IPS-18a (cell line): ENCODE results near the gene NPPB.

Source experiments
- H3K27ac ChIP-seq: one replicate; pipeline ENCODE4 v1.5.1; 2013; ENCODE audit warnings: low read length
- H3K27me3 ChIP-seq: one replicate; pipeline ENCODE4 v1.6.1; 2013; ENCODE audit warnings: mild to moderate bottlenecking, low read length; ENCODE audit not compliant: control insufficient read depth, insufficient read depth
- H3K36me3 ChIP-seq: one replicate; pipeline ENCODE4 v1.6.1; 2013; ENCODE audit warnings: low read depth, low read length; ENCODE audit not compliant: control insufficient read depth
- H3K4me1 ChIP-seq: one replicate; pipeline ENCODE4 v1.6.1; 2013; ENCODE audit warnings: low read depth, low read length; ENCODE audit not compliant: control insufficient read depth
- H3K4me3 ChIP-seq: one replicate; pipeline ENCODE4 v1.5.1; 2013; ENCODE audit warnings: low read length
- H3K9ac ChIP-seq: one replicate; pipeline ENCODE4 v1.6.1; 2013; ENCODE audit warnings: mild to moderate bottlenecking, low read length, moderate library complexity
- H3K9me3 ChIP-seq: one replicate; pipeline ENCODE4 v1.6.1; 2013; ENCODE audit warnings: low read depth, low read length; ENCODE audit not compliant: control insufficient read depth

The NPPB gene

GRCh38 chr1:11836955-11837766 lies 21.6 kb downstream of the NPPB start:
- H3K9me3 ChIP-seq, result no peaks in the 10 kb centered on the region
- no peaks in the 10 kb centered on the region for H3K27me3 ChIP-seq
- H3K4me3 ChIP-seq, result no peak overlapping the region
- H3K9ac ChIP-seq, result no peak overlapping the region
- H3K27ac ChIP-seq, result no peak overlapping the region
- H3K4me1 ChIP-seq, result no peaks in the 10 kb centered on the region
- peaks cover 96% of the 10 kb centered on the region for H3K36me3 ChIP-seq

DNA sequence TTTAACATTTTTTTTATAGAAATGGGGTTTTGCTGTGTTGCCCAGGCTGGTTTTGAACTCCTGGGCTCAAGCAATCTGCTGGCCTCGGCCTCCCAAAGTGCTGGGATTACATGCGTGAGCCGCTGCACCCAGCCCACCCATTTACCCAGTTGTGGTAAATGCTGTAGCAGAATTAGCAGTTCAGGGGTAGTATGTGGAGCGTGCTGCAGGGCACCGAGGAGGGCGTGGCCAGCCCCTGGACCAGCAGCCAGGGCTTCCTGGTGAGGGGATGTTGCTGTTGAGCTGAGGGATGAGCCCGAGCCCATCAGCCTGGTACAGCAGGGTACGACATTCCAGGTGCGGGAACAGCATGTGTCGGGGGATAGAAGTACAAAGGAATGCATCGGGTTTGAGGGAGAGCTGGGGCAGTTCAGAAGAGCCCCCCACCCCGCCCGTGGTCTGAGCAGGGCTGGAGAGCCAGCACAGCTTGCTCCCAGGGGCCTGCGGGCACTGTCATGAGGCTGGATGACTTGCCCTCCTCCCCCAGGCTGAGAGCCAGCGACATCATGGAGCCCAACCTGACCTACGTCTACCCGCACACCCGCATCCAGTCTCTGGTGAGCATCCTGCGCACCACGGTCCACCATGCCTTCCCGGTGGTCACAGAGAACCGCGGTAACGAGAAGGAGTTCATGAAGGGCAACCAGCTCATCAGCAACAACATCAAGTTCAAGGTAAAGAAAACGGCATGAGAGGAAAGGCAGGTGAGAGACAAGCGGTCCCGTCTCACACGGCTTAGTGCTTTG lies 23.1 kb downstream of the NPPB start:
- H3K9ac ChIP-seq, result no peak overlapping the region
- H3K27ac ChIP-seq, result no peak overlapping the region
- no peaks in the 10 kb centered on the region for H3K4me1 ChIP-seq
- H3K36me3 ChIP-seq, result peaks cover 90% of the 10 kb centered on the region
- no peak overlapping the region for H3K4me3 ChIP-seq
- no peaks in the 10 kb centered on the region for H3K9me3 ChIP-seq
- no peaks in the 10 kb centered on the region for H3K27me3 ChIP-seq

- Histone ChIP-seq H3K9ac (no peak overlapping the region), H3K9me3 (no peaks in the 10 kb centered on the region), H3K4me1 (no peaks in the 10 kb centered on the region), H3K27ac (no peak overlapping the region), H3K27me3 (no peaks in the 10 kb centered on the region), H3K4me3 (no peak overlapping the region), H3K36me3 (peaks cover 87% of the 10 kb centered on the region)
These were observed 24.8 kb downstream of the NPPB start for GRCh38 chr1:11833900-11834299.

- Histone ChIP-seq H3K9me3 (no peaks in the 10 kb centered on the region), H3K9ac (no peak overlapping the region), H3K36me3 (peaks cover 91% of the 10 kb centered on the region), H3K27ac (no peak overlapping the region), H3K4me3 (no peak overlapping the region), H3K4me1 (no peaks in the 10 kb centered on the region), H3K27me3 (no peaks in the 10 kb centered on the region)
These were observed 25.2 kb downstream of the NPPB start for GRCh38 chr1:11833497-11833896.

- Histone ChIP-seq H3K27ac (no peak overlapping the region), H3K4me3 (no peak overlapping the region), H3K4me1 (no peaks in the 10 kb centered on the region), H3K36me3 (peaks cover 89% of the 10 kb centered on the region), H3K9ac (no peak overlapping the region), H3K9me3 (no peaks in the 10 kb centered on the region), H3K27me3 (no peaks in the 10 kb centered on the region)
These were observed 26.6 kb downstream of the NPPB start for GRCh38 chr1:11831945-11832725.

DNA sequence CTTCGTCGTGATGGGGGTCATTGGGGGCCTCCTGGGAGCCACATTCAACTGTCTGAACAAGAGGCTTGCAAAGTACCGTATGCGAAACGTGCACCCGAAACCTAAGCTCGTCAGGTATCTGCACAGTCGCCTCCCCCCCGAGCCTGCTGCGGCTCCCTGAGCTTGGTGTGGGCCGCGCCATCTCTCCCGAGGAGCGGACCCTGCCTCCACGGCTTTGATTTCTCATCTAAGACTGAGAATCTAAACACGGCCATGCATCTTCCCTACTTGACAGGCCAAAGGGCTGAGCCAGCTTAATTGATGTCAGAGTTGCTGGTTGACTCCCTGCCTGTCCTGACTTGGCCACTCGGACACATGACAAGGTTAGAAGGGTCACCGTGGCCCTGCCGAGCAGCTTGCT lies 30.2 kb downstream of the NPPB start:
- peaks cover 80% of the 10 kb centered on the region for H3K36me3 ChIP-seq
- no peaks in the 10 kb centered on the region for H3K9me3 ChIP-seq
- H3K9ac ChIP-seq, result no peak overlapping the region
- no peaks in the 10 kb centered on the region for H3K27me3 ChIP-seq
- H3K4me1 ChIP-seq, result no peaks in the 10 kb centered on the region
- no peak overlapping the region for H3K4me3 ChIP-seq
- H3K27ac ChIP-seq, result no peak overlapping the region

- H3K9ac ChIP-seq, result no peak overlapping the region
- no peaks in the 10 kb centered on the region for H3K27me3 ChIP-seq
- H3K27ac ChIP-seq, result no peak overlapping the region
- H3K4me1 ChIP-seq, result no peaks in the 10 kb centered on the region
- H3K4me3 ChIP-seq, result no peak overlapping the region
- peaks cover 65% of the 10 kb centered on the region for H3K36me3 ChIP-seq
- no peaks in the 10 kb centered on the region for H3K9me3 ChIP-seq
These were observed 31.8 kb downstream of the NPPB start for GRCh38 chr1:11826946-11827345.

DNA sequence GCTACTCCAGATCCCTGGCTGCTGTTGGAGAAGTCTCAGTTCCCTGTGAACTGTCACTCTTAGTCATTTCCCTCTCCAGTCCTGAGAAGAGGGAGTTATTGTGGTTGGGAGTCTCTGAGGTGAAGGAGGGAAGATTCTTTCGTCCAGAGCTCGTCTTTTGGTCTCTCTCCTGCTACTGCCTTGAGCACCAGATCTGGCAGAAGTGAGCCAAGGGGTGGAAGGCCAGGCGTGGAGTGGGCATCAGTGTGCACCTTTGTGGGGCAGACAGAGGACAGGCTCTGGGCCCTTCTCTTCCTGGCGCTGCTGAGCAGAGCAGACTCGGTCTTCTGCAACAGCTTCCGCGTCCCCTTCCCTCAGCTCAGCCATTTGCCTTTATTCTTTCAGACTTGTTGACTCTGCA lies 33.6 kb downstream of the NPPB start:
- no peak overlapping the region for H3K9ac ChIP-seq
- no peak overlapping the region for H3K4me3 ChIP-seq
- no peak overlapping the region for H3K27ac ChIP-seq
- H3K36me3 ChIP-seq, result peaks cover 63% of the 10 kb centered on the region
- H3K4me1 ChIP-seq, result no peaks in the 10 kb centered on the region
- H3K27me3 ChIP-seq, result no peaks in the 10 kb centered on the region
- H3K9me3 ChIP-seq, result no peaks in the 10 kb centered on the region

- Histone ChIP-seq H3K27ac (no peak overlapping the region), H3K9me3 (no peaks in the 10 kb centered on the region), H3K4me1 (no peaks in the 10 kb centered on the region), H3K27me3 (no peaks in the 10 kb centered on the region), H3K9ac (no peak overlapping the region), H3K36me3 (peaks cover 63% of the 10 kb centered on the region), H3K4me3 (no peak overlapping the region)
These were observed 35.2 kb downstream of the NPPB start for GRCh38 chr1:11823366-11824137.

GRCh38 chr1:11822091-11822490 lies 36.7 kb downstream of the NPPB start:
- Histone ChIP-seq H3K4me3 (no peak overlapping the region), H3K9me3 (no peaks in the 10 kb centered on the region), H3K4me1 (no peaks in the 10 kb centered on the region), H3K27me3 (no peaks in the 10 kb centered on the region), H3K9ac (no peak overlapping the region), H3K36me3 (peaks cover 65% of the 10 kb centered on the region), H3K27ac (no peak overlapping the region)

GRCh38 chr1:11817192-11817591 lies 41.6 kb downstream of the NPPB start:
- Histone ChIP-seq H3K9ac (no peak overlapping the region), H3K4me1 (no peaks in the 10 kb centered on the region), H3K27ac (no peak overlapping the region), H3K9me3 (no peaks in the 10 kb centered on the region), H3K36me3 (peaks cover 69% of the 10 kb centered on the region), H3K4me3 (no peak overlapping the region), H3K27me3 (no peaks in the 10 kb centered on the region)
